Cerebellar cortex (tissue), 1 donor: ENCODE results near the gene RHEBL1.
A peak's percentile ranks its signal among the peaks of the same experiment; 100 is the strongest.

ENCODE experiments used
- DNase-seq: peaks from one replicate; pipeline ENCODE4 v3.0.0-alpha.2; 2015; ENCODE audit warnings: low spot score

The RHEBL1 gene

DNA sequence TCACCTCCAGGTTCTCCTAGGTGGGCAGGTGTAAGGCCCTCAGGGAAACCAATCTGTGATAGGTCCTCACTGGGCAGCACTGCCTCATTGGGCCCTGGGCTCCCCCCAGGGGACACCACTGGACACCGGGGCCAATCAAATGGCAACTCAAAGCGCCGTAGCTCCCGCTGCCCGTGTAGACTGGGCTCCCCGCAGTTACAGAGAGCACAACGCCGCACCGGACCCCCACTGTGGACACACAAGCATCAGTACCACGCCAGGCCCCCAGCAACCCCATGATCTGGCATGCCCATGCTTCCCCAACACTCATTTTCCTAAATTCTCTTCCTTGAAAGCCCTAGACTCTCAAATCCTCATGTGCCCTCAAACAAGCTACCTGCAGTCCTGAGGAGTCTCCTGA is 15.3 kb downstream of the RHEBL1 start:
- DNase-seq = no peak

DNA sequence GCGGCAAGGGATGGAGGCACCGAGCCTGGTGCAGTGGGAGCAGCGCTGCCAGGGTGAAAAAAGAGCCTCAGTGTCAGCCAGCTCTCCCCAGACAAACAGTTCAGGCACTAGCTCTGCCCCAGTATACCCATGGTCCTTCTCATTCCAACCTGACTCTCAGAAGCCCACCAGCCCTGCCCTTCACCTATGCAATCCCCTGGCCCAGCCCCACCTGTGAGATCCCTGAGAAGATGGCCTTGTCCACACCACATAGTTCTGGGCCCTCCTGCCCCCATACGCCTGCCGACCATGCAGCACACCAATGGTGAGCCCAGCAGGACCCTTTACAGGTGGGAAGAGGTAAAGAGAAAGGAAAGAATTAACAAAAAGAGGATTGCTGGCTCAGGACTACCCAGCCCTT is 15.7 kb downstream of the RHEBL1 start:
- DNase-seq = no peak

- DNase-seq = no peak
Observed at GRCh38 chr12:49052451-49053208, 17.1 kb downstream of the RHEBL1 start.

GRCh38 chr12:49051777-49052438 is 17.9 kb downstream of the RHEBL1 start:
- no peak for DNase-seq

GRCh38 chr12:49051373-49051764 is 18.4 kb downstream of the RHEBL1 start:
- no peak for DNase-seq

- no peak for DNase-seq
Observed at GRCh38 chr12:49050507-49051372, 19.0 kb downstream of the RHEBL1 start.

- DNase-seq = no peak
Observed at GRCh38 chr12:49049566-49050224, 20.1 kb downstream of the RHEBL1 start.

DNA sequence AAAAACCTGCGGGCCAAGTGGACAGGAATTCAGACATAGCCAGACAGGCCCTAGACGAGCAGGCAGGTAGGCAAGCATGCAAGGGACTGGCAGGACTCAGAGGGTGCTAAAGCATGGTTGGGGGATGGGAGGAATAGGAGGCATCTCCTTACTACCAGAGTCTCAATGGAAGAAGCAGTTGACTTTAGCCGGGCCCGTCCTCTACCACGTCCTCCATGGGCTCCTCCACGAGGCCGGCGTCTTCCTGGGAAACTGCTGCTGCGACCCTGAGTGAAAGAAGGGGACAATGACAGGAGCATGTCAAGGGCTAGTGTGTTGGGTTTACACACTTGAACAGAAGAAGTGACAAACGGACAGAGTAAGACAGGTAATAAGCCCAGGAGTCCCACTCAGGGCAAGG is 20.8 kb downstream of the RHEBL1 start:
- no peak for DNase-seq

- no peak for DNase-seq
Observed at GRCh38 chr12:49046129-49046895, 23.5 kb downstream of the RHEBL1 start.

- no peak for DNase-seq
Observed at GRCh38 chr12:49044660-49045059, 25.1 kb downstream of the RHEBL1 start.

DNA sequence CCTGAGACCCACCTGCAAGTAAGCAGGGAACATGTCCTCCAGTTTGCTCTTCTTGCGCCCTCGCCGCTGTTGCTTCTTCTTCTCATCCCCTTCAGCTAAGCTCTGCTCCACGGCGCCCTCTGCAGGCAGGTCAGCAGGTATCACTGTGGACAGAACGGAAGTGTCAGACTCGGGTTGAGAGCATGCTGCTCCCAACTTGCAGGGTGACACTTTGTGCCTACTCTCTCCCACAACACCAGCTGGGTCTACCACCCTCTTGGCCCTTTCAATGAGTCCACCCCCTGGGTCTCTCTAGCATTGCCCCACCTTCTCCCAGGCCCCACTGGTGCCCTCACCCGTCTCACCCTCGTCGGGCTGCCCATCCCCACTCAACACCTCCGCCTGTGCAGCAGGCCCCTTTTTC is 25.9 kb downstream of the RHEBL1 start:
- DNase-seq = peak; percentile 54

DNA sequence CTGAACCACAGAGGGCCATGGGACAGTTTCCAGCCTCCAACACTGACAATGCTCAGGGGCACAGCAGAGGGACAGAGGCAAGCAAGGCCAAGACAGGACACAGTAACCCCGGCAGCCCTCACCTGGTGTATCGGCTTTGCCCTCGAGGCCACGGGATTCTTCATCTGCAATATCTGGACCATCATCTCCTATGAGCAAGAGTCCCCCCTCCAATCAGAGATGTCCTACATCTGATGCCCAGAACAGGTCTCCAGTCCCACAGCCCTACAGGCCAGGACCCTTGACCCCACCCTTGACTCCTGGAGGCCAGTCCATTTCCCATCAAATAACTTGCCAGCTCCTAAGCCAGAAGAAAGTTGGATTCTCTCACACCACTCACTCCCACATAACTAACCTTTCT is 26.5 kb downstream of the RHEBL1 start:
- DNase-seq = no peak

DNA sequence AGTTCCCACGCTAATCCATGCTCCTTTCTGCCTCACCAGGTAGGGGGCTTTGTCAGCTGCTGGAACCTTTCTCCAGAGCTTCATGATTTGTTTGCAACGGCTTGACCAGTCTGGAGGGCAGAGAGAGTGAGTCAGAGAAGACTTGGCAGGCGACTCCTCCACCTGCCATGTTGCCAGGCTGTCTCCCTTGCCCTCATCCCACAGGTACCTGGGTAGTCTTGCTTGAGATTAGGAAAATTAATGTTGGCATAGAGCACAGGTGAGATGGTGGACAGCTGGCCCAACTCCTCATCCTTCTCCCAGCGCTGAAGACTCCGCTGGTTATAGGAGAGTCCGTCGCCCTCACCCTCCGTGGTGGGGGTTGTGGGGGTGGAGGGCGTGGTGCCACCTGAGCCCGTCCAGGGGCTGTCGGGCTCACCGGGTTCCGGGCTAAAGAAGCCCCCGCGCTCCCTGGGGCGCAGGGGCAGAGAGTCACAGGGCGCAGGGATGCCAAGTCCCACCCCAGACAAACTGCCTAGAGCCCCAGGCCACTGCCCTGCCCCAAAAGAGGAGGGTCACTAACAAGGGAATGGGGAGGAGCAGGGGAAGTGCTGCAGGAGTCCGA is 27.8 kb downstream of the RHEBL1 start:
- DNase-seq = peak; percentile 28

DNA sequence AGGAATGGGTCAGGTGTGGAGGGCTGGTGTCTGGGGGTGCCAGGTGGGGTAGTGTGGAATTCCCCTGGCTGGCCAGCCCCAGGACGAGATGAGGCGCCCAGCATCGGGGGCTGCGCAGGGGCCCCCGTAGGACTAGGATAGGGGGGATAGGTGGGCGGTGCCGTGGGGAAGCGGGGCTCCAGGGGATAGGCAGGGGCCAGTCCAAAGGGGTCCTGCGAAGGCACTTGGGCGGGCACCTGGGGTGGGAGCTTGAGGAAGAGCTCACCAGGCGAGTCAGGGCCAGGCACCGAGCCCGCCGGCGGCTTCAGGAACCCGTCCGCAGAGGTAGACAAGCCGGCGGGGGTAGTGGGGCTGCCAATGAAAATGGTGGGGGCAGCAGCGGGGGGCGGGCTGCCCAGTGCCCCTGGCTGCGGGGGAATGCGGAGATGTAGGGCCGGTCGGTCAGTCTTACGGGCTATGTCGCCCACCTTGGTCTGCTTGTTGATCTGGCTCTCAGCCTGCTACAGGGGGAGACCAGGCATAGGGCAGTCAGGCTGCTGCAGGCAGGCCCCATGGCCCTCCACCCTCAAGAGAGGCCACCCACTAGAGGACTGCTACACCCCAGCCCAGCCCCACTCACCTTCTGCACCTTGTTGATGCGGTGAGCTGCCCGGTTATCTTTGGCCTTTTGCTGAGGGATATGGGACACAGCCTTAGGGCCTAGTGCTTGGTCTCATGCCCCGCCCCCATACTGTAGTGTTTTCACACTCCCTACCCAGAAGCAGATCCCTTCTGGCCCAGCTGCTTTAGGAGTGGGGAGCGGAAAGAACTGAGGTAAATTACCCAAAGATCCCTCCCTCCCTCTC is 28.5 kb downstream of the RHEBL1 start:
- no peak for DNase-seq

GRCh38 chr12:49040364-49040855 is 29.4 kb downstream of the RHEBL1 start:
- no peak for DNase-seq

DNA sequence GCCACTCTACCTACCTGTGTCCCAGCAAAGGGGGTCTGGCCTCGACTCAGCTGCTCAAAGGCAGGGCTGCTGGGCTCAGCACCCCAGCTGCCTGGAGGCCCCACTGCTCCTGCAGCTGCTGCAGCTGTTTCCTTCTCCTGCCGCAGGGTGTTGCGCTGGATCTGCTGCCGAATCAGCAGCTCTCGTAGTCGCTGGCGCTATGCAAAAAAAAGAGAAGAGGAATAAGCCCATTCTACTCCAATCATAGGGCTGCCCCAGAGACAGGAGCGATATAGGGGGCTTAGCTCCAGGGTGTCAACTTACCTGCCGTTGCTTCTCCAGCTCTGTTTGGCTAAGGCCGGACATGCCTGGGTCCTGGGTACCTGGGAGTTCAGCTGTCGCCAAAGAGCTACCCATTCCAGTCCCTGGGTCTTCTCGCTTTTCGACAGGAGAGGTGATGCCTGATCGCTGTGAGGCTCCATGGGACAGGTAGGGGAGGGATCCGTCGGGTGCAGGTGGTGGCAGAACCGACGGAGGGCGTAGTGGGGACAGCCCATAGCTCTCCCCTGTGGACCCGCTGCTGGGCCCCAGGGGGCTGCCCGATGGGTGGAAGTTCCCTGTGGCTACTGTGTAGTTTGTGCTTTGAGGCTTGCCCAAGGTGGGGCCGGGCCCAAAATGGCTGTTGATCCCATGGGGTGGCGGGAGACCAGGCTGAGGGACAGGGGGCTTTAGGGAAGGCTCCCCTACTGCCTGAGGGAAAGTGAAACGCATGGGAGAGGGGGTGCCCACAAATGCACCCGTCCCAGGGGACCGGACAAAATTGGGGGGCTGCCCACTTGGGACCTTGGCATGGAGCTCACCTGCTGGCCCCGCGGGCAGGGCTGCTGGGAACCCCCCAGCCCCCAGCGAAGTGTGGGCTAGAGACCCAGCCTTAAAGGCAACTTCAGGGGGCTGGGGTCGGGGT is 30.1 kb downstream of the RHEBL1 start:
- DNase-seq = no peak

GRCh38 chr12:49038291-49038955 is 31.4 kb downstream of the RHEBL1 start:
- peak; percentile 50 for DNase-seq

DNA sequence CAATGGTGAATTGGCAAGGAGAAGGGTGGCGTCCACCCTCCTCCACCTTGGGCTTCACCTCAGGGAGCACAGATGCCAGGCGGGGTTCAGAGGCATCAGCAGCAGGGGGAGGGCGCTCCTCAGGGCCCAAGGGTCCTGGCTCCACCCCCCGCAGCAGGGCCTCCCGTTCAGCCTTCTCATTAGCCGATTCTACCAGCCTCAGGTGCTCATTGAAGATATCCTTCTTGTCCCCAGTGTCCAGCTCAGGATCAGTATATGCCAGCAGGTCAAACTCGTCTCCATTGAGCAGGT is 31.9 kb downstream of the RHEBL1 start:
- no peak for DNase-seq
